K562 (cell line): ENCODE results near the gene TBL2. TPM values are rescaled to one million over a fixed set of nuclear protein-coding genes. Genes with fewer than 3 reads are reported as not detected.

Experiments
- ATAC-seq: fragments of 200-7000 bp; cut with Tn5 transposase; 3 replicates; pipeline ENCODE4 v1.9.1; 2020; ENCODE audit warnings: moderate library complexity
- BruUV-seq: library from RNA; stranded (reverse); fragments of 400-500 nt; replicated peaks from 2 replicates; lab custom pipeline; 2021; lab: Mats Ljungman, UMichigan
- CTCF ChIA-PET: fragments of 300-600 bp; formaldehyde crosslinking; extraction: SDS; loops from one replicate; lab custom pipeline; 2021; ENCODE audit warnings: low intra/inter-chr PET ratio; lab: Yijun Ruan, JAX
- POLR2A ChIA-PET: fragments of 300-600, 350-650 bp; sonication (Branson Sonifier 250); formaldehyde crosslinking; extraction: SDS; loops from one replicate; lab custom pipeline; 2021; ENCODE audit warnings: antibody characterized with exemption, inconsistent platforms; lab: Yijun Ruan, JAX
- DNase-seq, 4 experiments: peaks; one replicate each; pipeline versions ENCODE4 v3.0.0 to v3.0.0-alpha.2; 2011 to 2018; ENCODE audit warnings: low spot score in 3 of 4, mixed read lengths in 3 of 4; ENCODE audit errors: extremely low read depth in 1 of 4
- FAIRE-seq: peaks from 2 replicates; lab custom pipeline; 2011; peaks lifted over from hg19 to GRCh38; lab: Jason Lieb, UNC
- H2AFZ ChIP-seq: 2 replicates; pipeline ENCODE4 v1.6.0; 2011; ENCODE audit warnings: low read depth, low read length, control low read depth, inconsistent platforms
- H3K27ac ChIP-seq: fragments of 200-600 bp; 3 replicates; pipeline ENCODE4 v1.8.0; 2011; ENCODE audit warnings: low read depth, mild to moderate bottlenecking, control low read depth, inconsistent platforms, low read length, moderate library complexity, mixed read lengths; ENCODE audit errors: extremely low read depth
- H3K27me3 ChIP-seq, 2 experiments: fragments of 300-600 bp in 1 of 2; 2 replicates in 1 of 2; 3 replicates in 1 of 2; pipeline versions ENCODE4 v1.6.0 to v1.8.0; 2011; ENCODE audit warnings: inconsistent platforms in 2 of 2, low read length in 2 of 2, mild to moderate bottlenecking in 1 of 2, mixed read lengths in 1 of 2, moderate library complexity in 1 of 2; ENCODE audit not compliant: control insufficient read depth in 2 of 2, insufficient read depth in 2 of 2
- H3K36me3 ChIP-seq: fragments of 300-600 bp; 3 replicates; pipeline ENCODE4 v1.8.0; 2011; ENCODE audit warnings: mild to moderate bottlenecking, low read length, inconsistent platforms; ENCODE audit not compliant: control insufficient read depth, insufficient read depth
- H3K4me1 ChIP-seq, 2 experiments: fragments of 200-600 bp in 1 of 2; replicated peaks in 1 of 2; 2 replicates in 1 of 2; 3 replicates in 1 of 2; pipeline versions ENCODE4 v1.5.1 to v1.8.0; 2011; ENCODE audit warnings: inconsistent platforms in 2 of 2, low read length in 2 of 2, mild to moderate bottlenecking in 1 of 2, mixed read lengths in 1 of 2, moderate library complexity in 1 of 2; ENCODE audit not compliant: control insufficient read depth in 2 of 2, insufficient read depth in 2 of 2
- H3K4me2 ChIP-seq: 2 replicates; pipeline ENCODE4 v1.6.1; 2011; ENCODE audit warnings: low read length, control low read depth, inconsistent platforms, mixed read lengths; ENCODE audit not compliant: insufficient read depth
- H3K4me3 ChIP-seq: fragments of 200-600 bp; sonication (generic), shearing (Covaris generic); 2 replicates; pipeline ENCODE4 v1.5.1; 2016; ENCODE audit warnings: control low read depth, inconsistent platforms
- H3K79me2 ChIP-seq: fragments of 200-600 bp; 3 replicates; pipeline ENCODE4 v1.8.0; 2011; ENCODE audit warnings: low read length, inconsistent platforms; ENCODE audit not compliant: control insufficient read depth, insufficient read depth
- H3K9ac ChIP-seq, 2 experiments: 2 replicates each; pipeline versions ENCODE4 v1.6.0 to v1.6.1; 2011; ENCODE audit warnings: low read depth in 2 of 2, low read length in 2 of 2, control low read depth in 1 of 2, inconsistent platforms in 1 of 2, mild to moderate bottlenecking in 1 of 2, mixed read lengths in 1 of 2; ENCODE audit not compliant: insufficient read depth in 1 of 2
- H3K9me1 ChIP-seq: one replicate; pipeline ENCODE4 v1.6.0; 2011; ENCODE audit warnings: inconsistent platforms, mild to moderate bottlenecking, low read length, moderate library complexity; ENCODE audit not compliant: control insufficient read depth, insufficient read depth
- H3K9me3 ChIP-seq: replicated peaks from 2 replicates; pipeline ENCODE4 v1.5.1; 2011; ENCODE audit warnings: low read depth, low read length, inconsistent platforms; ENCODE audit not compliant: control insufficient read depth, insufficient read depth
- H4K20me1 ChIP-seq: replicated peaks from 2 replicates; pipeline ENCODE4 v1.6.1; 2011; ENCODE audit warnings: low read length, inconsistent platforms, mixed read lengths; ENCODE audit not compliant: control insufficient read depth, insufficient read depth
- CHD1 ChIP-seq: fragments of 200-600 bp; sonication (generic); IDR thresholded peaks from one replicate; pipeline ENCODE4 v1.6.1; 2012; ENCODE audit warnings: mild to moderate bottlenecking, moderate library complexity, low read length, inconsistent platforms
- CHD4 ChIP-seq: fragments of 200-600 bp; sonication (generic); IDR thresholded peaks from 3 replicates; pipeline ENCODE4 v1.6.1; 2012; ENCODE audit warnings: low read depth, mild to moderate bottlenecking, mixed read lengths, low read length, inconsistent platforms; ENCODE audit not compliant: insufficient read depth, insufficient replicate concordance, poor library complexity, severe bottlenecking
- ETV5 ChIP-seq: sonication (generic); formaldehyde crosslinking; IDR thresholded peaks from 2 replicates; pipeline ENCODE4 v1.4.0; 2020; ENCODE audit warnings: low read depth, mild to moderate bottlenecking, missing genetic modification reagents
- GTF2A2 ChIP-seq: IDR thresholded peaks from 2 replicates; pipeline ENCODE4 v1.6.1; 2016; ENCODE audit warnings: mild to moderate bottlenecking, missing genetic modification characterization, missing compliant biosample characterization
- KAT7 ChIP-seq: sonication (generic); formaldehyde crosslinking; IDR thresholded peaks from 2 replicates; pipeline ENCODE4 v1.8.0; 2022; ENCODE audit warnings: missing genetic modification reagents, mild to moderate bottlenecking, borderline replicate concordance
- SRSF7 ChIP-seq: fragments of 200-400 bp; formaldehyde crosslinking; optimal IDR thresholded peaks from 2 replicates; pipeline ENCODE3; 2017; ENCODE audit warnings: mild to moderate bottlenecking, low read depth, low read length
- ZNF766 ChIP-seq: fragments of 200-800 bp; sonication (Bioruptor generic); conservative IDR thresholded peaks from 2 replicates; pipeline ENCODE4 v1.6.1; 2016; ENCODE audit warnings: missing genetic modification characterization, missing compliant biosample characterization
- WGBS: fragments of 100-300 bp; shearing (Covaris generic); methylation state at CpG from one replicate; pipeline ENCODE4 v1.1.6; 2016; ENCODE audit warnings: low coverage, mixed read lengths; ENCODE audit not compliant: insufficient coverage; ENCODE audit errors: missing lambda C conversion rate; 5-methylcytosine and 5-hydroxymethylcytosine counted together
- in situ Hi-C: fragments of 300-500 bp; cut with MboI; formaldehyde crosslinking; loops from 4 replicates; pipeline ENCODE4 v1.15.0; 2018; ENCODE audit warnings: inconsistent platforms, mixed read lengths
- intact Hi-C: fragments of 100-400 bp; cut with micrococcal nuclease; formaldehyde crosslinking; loops from 2 replicates; pipeline ENCODE4 v1.14.2; 2022
- polyA plus RNA-seq, 8 experiments: library from polyadenylated mRNA; depleted of rRNA in 4 of 8; stranded (reverse) in 5 of 8; unstranded in 3 of 8; fragments of >200 nt; fragmentation: Nextera tagmentation in 2 of 8; fragmentation: Illumina TruSeq in 1 of 8; extraction: Ambion mirVana in 2 of 8; extraction: Trizol in 1 of 8; gene quantifications; 2 replicates each; pipeline versions ENCODE4 v1.2.1 to v1.2.3, GENCODE V29; 2011 to 2014; ENCODE audit warnings: inconsistent platforms in 1 of 8, missing spikeins in 1 of 8
- total RNA-seq, 7 experiments: library from RNA; depleted of rRNA in 6 of 7; stranded (reverse); fragments of >200 nt in 6 of 7; fragmentation: Illumina TruSeq in 2 of 7; extraction: Trizol in 2 of 7; gene quantifications; 2 replicates each; pipeline versions ENCODE4 v1.2.1 to v1.2.3, GENCODE V29; 2011 to 2021; ENCODE audit warnings: low replicate concordance in 1 of 7
- TF ChIP-seq, protein P1 (sequence below), 2 experiments: IDR thresholded peaks; 2 replicates each; pipeline ENCODE4 v1.6.1; 2012; ENCODE audit warnings: improper control_type of control experiment in 2 of 2, low read depth in 2 of 2, low read length in 2 of 2, borderline replicate concordance in 1 of 2
- TF ChIP-seq, protein P2 (sequence below), 2 experiments: fragments of 200-800 bp in 1 of 2; sonication (Bioruptor generic) in 1 of 2; sonication (generic) in 1 of 2; formaldehyde crosslinking in 1 of 2; IDR thresholded peaks in 1 of 2; conservative IDR thresholded peaks in 1 of 2; 2 replicates each; pipeline versions ENCODE4 v1.5.0 to v1.6.1; 2016 to 2020; ENCODE audit warnings: missing compliant biosample characterization in 1 of 2, missing genetic modification characterization in 1 of 2, missing genetic modification reagents in 1 of 2
- TF ChIP-seq, protein P3 (sequence below): sonication (generic); formaldehyde crosslinking; IDR thresholded peaks from 2 replicates; pipeline ENCODE4 v1.8.0; 2022; ENCODE audit warnings: mild to moderate bottlenecking, missing genetic modification reagents

Gene TBL2
- total and polyA plus RNA-seq, 9 of the 15 experiments (the other 6 are each of a cell fraction or from before 2014, with no cell fraction given): 2.5 to 123 (median 49.2) TPM

DNA sequence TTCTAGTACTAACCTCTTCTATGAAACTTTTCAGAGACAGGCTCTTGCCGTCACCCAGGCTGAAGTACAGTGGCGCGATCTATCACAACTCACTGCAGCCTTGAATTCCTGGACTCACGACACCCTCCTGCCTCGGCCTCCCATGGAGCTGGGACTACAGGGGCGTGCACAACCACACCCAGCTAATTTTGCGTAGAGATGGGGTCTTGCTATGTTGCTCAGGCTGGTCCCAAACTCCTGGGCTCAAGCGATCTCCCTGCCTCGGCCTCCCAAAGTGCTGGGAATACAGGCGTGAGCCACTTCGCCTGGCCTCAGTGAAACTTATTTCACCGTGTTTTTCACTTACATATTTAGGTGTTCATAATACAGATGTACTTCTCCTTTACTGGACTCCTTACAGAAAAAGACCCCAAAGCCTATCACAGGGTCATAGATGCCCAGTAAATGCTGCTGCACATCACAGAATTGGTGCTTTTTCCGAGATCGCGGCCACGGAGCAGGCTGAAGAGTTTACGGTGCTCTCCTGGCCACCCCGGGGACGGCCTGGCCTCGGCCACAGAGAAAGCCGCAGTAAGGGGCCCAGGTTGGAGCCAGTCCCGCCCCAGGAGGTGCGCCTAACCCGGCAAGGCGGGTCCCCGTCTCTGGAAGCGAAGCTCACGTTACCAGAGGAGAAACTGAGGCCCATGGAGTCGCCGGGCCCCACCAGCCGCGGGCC is 595 bp downstream of the TBL2 start:
- H3K9ac ChIP-seq: peak overlapping the region; percentile 95 to 96
- peaks cover 39% of the 10 kb centered on the region for H3K36me3 ChIP-seq
- intact Hi-C loops (loop anchor here (1.0 to 2.0 kb wide), 2 partner anchors 15 to 55 kb away; partner anchors contain the start of gene BAZ1B), in situ Hi-C loops (no loop called here)
- peaks cover 52% of the 10 kb centered on the region for H3K79me2 ChIP-seq
- BruUV-seq: TSS peak; percentile 79
- CTCF ChIA-PET: no interaction called here
- FAIRE-seq (peak; percentile 65), DNase-seq (peak in 1 of 4 experiments; percentile 64), ATAC-seq (peak; percentile 58)
- H3K9me3 ChIP-seq: no peaks in the 10 kb centered on the region
- under 1% methylated on average over 30 of the region's 32 CpGs for WGBS
- no peaks in the 10 kb centered on the region for H3K27me3 ChIP-seq
- POLR2A ChIA-PET: interaction anchor here (0.6 to 5.6 kb wide), 19 partner anchors 8 to 280 kb away, joined by 3 to 72 read pairs (median 4); partner anchors contain the start of genes BAZ1B and BCL7B
- H3K4me1 ChIP-seq: peaks cover 41 to 69% of the 10 kb centered on the region in 2 experiments
- peaks cover 7% of the 10 kb centered on the region for H3K9me1 ChIP-seq
- peaks cover 24% of the 10 kb centered on the region for H4K20me1 ChIP-seq
- H3K4me2 ChIP-seq: peak overlapping the region; percentile 95
- peak overlapping the region; percentile 87 for H3K27ac ChIP-seq
- H2AFZ ChIP-seq: peak overlapping the region; percentile 69
- peak overlapping the region; percentile 70 for H3K4me3 ChIP-seq
- TF ChIP-seq, protein P1, sequence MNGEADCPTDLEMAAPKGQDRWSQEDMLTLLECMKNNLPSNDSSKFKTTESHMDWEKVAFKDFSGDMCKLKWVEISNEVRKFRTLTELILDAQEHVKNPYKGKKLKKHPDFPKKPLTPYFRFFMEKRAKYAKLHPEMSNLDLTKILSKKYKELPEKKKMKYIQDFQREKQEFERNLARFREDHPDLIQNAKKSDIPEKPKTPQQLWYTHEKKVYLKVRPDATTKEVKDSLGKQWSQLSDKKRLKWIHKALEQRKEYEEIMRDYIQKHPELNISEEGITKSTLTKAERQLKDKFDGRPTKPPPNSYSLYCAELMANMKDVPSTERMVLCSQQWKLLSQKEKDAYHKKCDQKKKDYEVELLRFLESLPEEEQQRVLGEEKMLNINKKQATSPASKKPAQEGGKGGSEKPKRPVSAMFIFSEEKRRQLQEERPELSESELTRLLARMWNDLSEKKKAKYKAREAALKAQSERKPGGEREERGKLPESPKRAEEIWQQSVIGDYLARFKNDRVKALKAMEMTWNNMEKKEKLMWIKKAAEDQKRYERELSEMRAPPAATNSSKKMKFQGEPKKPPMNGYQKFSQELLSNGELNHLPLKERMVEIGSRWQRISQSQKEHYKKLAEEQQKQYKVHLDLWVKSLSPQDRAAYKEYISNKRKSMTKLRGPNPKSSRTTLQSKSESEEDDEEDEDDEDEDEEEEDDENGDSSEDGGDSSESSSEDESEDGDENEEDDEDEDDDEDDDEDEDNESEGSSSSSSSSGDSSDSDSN (IDR thresholded peaks at IDR 0.05; ENCODE audit: borderline replicate concordance in 1 of 2, low read depth in 2 of 2, low read length in 2 of 2): 0 out of 4 replicates have a peak, but pooled peaks have one; percentile 20 to 22
- TF ChIP-seq KAT7 (peak; percentile 60; the same call in 1 of the 2 replicates), GTF2A2 (tag) (peak; percentile 15; the same call in 1 of the 2 replicates), CHD1 (peak; percentile 85), ZNF766 (CRISPR knock-in tag) (0 out of 2 replicates have a peak, but pooled peaks have one; percentile 35), SRSF7 (no peak), ETV5 (CRISPR knock-in tag) (peak; percentile 40; the same call in 1 of the 2 replicates), CHD4 (no peak)
- TF ChIP-seq, protein P2, sequence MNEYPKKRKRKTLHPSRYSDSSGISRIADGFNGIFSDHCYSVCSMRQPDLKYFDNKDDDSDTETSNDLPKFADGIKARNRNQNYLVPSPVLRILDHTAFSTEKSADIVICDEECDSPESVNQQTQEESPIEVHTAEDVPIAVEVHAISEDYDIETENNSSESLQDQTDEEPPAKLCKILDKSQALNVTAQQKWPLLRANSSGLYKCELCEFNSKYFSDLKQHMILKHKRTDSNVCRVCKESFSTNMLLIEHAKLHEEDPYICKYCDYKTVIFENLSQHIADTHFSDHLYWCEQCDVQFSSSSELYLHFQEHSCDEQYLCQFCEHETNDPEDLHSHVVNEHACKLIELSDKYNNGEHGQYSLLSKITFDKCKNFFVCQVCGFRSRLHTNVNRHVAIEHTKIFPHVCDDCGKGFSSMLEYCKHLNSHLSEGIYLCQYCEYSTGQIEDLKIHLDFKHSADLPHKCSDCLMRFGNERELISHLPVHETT (CRISPR knock-in tag; conservative IDR thresholded peaks at IDR 0.05 in 1 of 2, IDR thresholded peaks at IDR 0.05 in 1 of 2): no peak; a peak in 1 of 4 replicates
- TF ChIP-seq, protein P3, sequence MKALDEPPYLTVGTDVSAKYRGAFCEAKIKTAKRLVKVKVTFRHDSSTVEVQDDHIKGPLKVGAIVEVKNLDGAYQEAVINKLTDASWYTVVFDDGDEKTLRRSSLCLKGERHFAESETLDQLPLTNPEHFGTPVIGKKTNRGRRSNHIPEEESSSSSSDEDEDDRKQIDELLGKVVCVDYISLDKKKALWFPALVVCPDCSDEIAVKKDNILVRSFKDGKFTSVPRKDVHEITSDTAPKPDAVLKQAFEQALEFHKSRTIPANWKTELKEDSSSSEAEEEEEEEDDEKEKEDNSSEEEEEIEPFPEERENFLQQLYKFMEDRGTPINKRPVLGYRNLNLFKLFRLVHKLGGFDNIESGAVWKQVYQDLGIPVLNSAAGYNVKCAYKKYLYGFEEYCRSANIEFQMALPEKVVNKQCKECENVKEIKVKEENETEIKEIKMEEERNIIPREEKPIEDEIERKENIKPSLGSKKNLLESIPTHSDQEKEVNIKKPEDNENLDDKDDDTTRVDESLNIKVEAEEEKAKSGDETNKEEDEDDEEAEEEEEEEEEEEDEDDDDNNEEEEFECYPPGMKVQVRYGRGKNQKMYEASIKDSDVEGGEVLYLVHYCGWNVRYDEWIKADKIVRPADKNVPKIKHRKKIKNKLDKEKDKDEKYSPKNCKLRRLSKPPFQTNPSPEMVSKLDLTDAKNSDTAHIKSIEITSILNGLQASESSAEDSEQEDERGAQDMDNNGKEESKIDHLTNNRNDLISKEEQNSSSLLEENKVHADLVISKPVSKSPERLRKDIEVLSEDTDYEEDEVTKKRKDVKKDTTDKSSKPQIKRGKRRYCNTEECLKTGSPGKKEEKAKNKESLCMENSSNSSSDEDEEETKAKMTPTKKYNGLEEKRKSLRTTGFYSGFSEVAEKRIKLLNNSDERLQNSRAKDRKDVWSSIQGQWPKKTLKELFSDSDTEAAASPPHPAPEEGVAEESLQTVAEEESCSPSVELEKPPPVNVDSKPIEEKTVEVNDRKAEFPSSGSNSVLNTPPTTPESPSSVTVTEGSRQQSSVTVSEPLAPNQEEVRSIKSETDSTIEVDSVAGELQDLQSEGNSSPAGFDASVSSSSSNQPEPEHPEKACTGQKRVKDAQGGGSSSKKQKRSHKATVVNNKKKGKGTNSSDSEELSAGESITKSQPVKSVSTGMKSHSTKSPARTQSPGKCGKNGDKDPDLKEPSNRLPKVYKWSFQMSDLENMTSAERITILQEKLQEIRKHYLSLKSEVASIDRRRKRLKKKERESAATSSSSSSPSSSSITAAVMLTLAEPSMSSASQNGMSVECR (CRISPR knock-in tag): peak; percentile 15; the same call in 1 of the 2 replicates
